Liver (tissue), 9 donors: Measurements from ENCODE around the gene WSCD2. TPM values are rescaled to one million over a fixed set of nuclear protein-coding genes. Genes with fewer than 3 reads are reported as not detected.

Experiments
- DNase-seq: peaks from one replicate; pipeline ENCODE4 v3.0.0-alpha.2; 2017; ENCODE audit warnings: low spot score
- H3K27ac ChIP-seq, 2 donors: one replicate each; pipeline ENCODE4 v1.7.0; 2013; ENCODE audit warnings: inconsistent platforms in 2 of 2, low read length in 2 of 2, control low read depth in 1 of 2, low read depth in 1 of 2, mild to moderate bottlenecking in 1 of 2
- H3K27me3 ChIP-seq, 4 donors: one replicate each; pipeline versions ENCODE4 v1.6.1 to v1.7.0; 2013; ENCODE audit warnings: low read length in 3 of 4, inconsistent platforms in 1 of 4, mild to moderate bottlenecking in 1 of 4, moderate library complexity in 1 of 4; ENCODE audit not compliant: control insufficient read depth in 4 of 4, insufficient read depth in 4 of 4
- H3K36me3 ChIP-seq, 4 donors: one replicate each; pipeline versions ENCODE4 v1.6.1 to v1.7.0; 2013; ENCODE audit warnings: low read length in 3 of 4, mild to moderate bottlenecking in 3 of 4, low read depth in 1 of 4, moderate library complexity in 1 of 4; ENCODE audit not compliant: control insufficient read depth in 4 of 4, insufficient read depth in 3 of 4
- H3K4me1 ChIP-seq, 4 donors: one replicate each; pipeline versions ENCODE4 v1.6.1 to v1.7.0; 2013; ENCODE audit warnings: low read length in 3 of 4, mild to moderate bottlenecking in 3 of 4, moderate library complexity in 1 of 4; ENCODE audit not compliant: control insufficient read depth in 4 of 4, insufficient read depth in 4 of 4
- H3K4me3 ChIP-seq, 3 donors: one replicate each; pipeline versions ENCODE4 v1.6.1 to v1.7.0; 2013; ENCODE audit warnings: low read length in 3 of 3, control low read depth in 1 of 3, low read depth in 1 of 3, mild to moderate bottlenecking in 1 of 3
- H3K9ac ChIP-seq, 2 donors: one replicate each; pipeline ENCODE4 v1.7.0; 2013; ENCODE audit warnings: low read length in 2 of 2, mild to moderate bottlenecking in 2 of 2, moderate library complexity in 2 of 2, control low read depth in 1 of 2, low read depth in 1 of 2
- H3K9me3 ChIP-seq, 4 donors: one replicate each; pipeline versions ENCODE4 v1.6.1 to v1.7.0; 2013; ENCODE audit warnings: low read length in 3 of 4; ENCODE audit not compliant: control insufficient read depth in 4 of 4
- ATF3 ChIP-seq: IDR thresholded peaks from 2 replicates; pipeline ENCODE4 v1.6.1; 2016; ENCODE audit warnings: antibody characterized with exemption
- EGR1 ChIP-seq, 2 donors: IDR thresholded peaks; 2 replicates each; pipeline ENCODE4 v1.6.1; 2016 to 2018; ENCODE audit warnings: antibody characterized with exemption in 2 of 2, low read depth in 2 of 2
- FOXA1 ChIP-seq: IDR thresholded peaks from 2 replicates; pipeline ENCODE4 v1.6.1; 2016; ENCODE audit warnings: antibody characterized with exemption
- FOXA2 ChIP-seq: IDR thresholded peaks from 2 replicates; pipeline ENCODE4 v1.6.1; 2016; ENCODE audit warnings: antibody characterized with exemption
- GABPA ChIP-seq, 2 donors: IDR thresholded peaks in 1 of 2; conservative IDR thresholded peaks in 1 of 2; 2 replicates each; pipeline ENCODE4 v1.6.1; 2016; ENCODE audit warnings: antibody characterized with exemption in 2 of 2, mild to moderate bottlenecking in 1 of 2, moderate library complexity in 1 of 2
- HNF4A ChIP-seq, 2 donors: conservative IDR thresholded peaks; 2 replicates each; pipeline ENCODE4 v1.6.1; 2016; ENCODE audit warnings: antibody characterized with exemption in 2 of 2, mild to moderate bottlenecking in 2 of 2
- HNF4G ChIP-seq: IDR thresholded peaks from 2 replicates; pipeline ENCODE4 v1.6.1; 2016; ENCODE audit warnings: antibody characterized with exemption
- JUND ChIP-seq, 2 donors: IDR thresholded peaks; 2 replicates each; pipeline ENCODE4 v1.6.1; 2016; ENCODE audit warnings: antibody characterized with exemption in 2 of 2
- MAX ChIP-seq: IDR thresholded peaks from 2 replicates; pipeline ENCODE4 v1.6.1; 2016; ENCODE audit warnings: antibody characterized with exemption
- NR2F2 ChIP-seq: IDR thresholded peaks from 2 replicates; pipeline ENCODE4 v1.6.1; 2016; ENCODE audit warnings: antibody characterized with exemption
- RAD21 ChIP-seq, 2 donors: IDR thresholded peaks; 2 replicates each; pipeline ENCODE4 v1.6.1; 2016; ENCODE audit warnings: antibody characterized with exemption in 2 of 2, mild to moderate bottlenecking in 2 of 2
- REST ChIP-seq: IDR thresholded peaks from 2 replicates; pipeline ENCODE4 v1.6.1; 2016; ENCODE audit warnings: antibody characterized with exemption, mild to moderate bottlenecking
- RXRA ChIP-seq, 2 donors: IDR thresholded peaks; 2 replicates each; pipeline ENCODE4 v1.6.1; 2017 to 2018; ENCODE audit warnings: antibody characterized with exemption in 2 of 2, mild to moderate bottlenecking in 1 of 2
- SP1 ChIP-seq: IDR thresholded peaks from 2 replicates; pipeline ENCODE4 v1.6.1; 2018; ENCODE audit warnings: antibody characterized with exemption, mild to moderate bottlenecking
- TAF1 ChIP-seq: conservative IDR thresholded peaks from 2 replicates; pipeline ENCODE4 v1.6.1; 2016; ENCODE audit warnings: antibody characterized with exemption, mild to moderate bottlenecking
- YY1 ChIP-seq: IDR thresholded peaks from 2 replicates; pipeline ENCODE4 v1.6.1; 2016; ENCODE audit warnings: antibody characterized with exemption, mild to moderate bottlenecking
- WGBS: extraction: QIAGEN DNeasy Blood & Tissue Kit; methylation state at CpG from one replicate; pipeline ENCODE4 v1.1.7; 2013; 5-methylcytosine and 5-hydroxymethylcytosine counted together
- polyA plus RNA-seq, 2 donors: library from polyadenylated mRNA; stranded (reverse) in 1 of 2; unstranded in 1 of 2; fragments of 200-250 nt in 1 of 2; fragments of >200 nt in 1 of 2; fragmentation: Nextera tagmentation in 1 of 2; extraction: Ambion mirVana in 1 of 2; gene quantifications; one replicate each; pipeline versions ENCODE4 v1.2.1 to v1.2.3, GENCODE V29; 2013 to 2015
- total RNA-seq, 2 donors: library from RNA; depleted of rRNA; stranded (reverse); fragments of >200 nt; gene quantifications; one replicate each; pipeline ENCODE4 v1.2.3, GENCODE V29; 2014
- TF ChIP-seq, protein P1 (sequence below): IDR thresholded peaks from 2 replicates; pipeline ENCODE4 v1.6.1; 2016; ENCODE audit warnings: antibody characterized with exemption
- TF ChIP-seq, protein P2 (sequence below): fragments of 150-350 bp; IDR thresholded peaks from 2 replicates; pipeline ENCODE4 v1.5.1; 2017; ENCODE audit warnings: improper control_type of control experiment, low read depth, low read length; ENCODE audit not compliant: missing input control
- donor health status: healthy.
- donor health status: healthy.
- donor health status: healthy.
- donor health status: healthy.
- donor health status: healthy.

Gene WSCD2
- total and polyA plus RNA-seq, 4 donors = under 0.01 to 0.09 (median 0.05) TPM; not detected in 1

DNA sequence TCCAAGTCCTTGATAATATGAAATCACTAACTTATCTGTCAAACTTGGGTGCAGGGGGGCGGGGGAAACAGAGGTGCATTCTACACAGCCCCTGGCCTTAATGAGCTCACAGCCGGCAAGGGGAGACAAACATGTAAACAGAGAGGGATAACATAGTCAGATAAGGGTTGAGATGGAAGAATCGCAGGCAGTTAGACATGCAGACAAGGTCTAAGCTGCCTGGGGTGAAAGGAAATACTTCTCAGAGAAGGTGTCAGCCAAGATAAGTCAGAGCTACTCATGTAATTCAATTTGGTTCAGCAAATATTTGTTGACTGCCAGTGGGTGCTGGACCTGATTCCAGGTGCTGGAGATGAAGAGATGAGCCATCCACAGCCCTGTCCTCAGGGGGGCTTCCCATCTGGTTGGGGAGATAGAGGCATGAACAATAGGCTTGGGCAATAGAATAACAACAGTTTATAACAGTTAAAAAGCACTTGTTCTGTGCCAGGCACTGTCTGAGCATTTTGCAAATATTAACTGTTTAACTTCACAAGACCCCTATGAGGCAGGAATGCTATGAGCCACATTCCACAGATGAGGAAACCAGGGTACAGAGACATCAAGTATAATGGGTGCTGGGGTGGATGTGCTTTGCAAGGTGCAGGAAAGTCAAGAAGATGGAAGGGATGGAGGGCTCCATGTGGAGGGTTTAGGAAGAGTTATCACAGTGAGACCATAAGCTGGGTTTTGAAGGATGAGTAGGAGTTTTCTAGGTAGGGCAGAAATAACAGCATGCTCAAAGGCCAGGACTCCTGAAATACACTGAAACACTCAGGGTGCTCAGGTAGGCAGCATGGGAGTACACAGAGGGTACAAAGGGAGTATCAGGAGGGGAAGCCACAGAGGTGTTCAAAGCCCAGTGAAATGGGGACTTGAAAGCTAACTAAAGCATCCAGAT lies 79.0 kb downstream of the WSCD2 start:
- TF ChIP-seq HNF4G = no peak
- TF ChIP-seq MAX = no peak
- TF ChIP-seq YY1 = no peak
- DNase-seq = no peak

DNA sequence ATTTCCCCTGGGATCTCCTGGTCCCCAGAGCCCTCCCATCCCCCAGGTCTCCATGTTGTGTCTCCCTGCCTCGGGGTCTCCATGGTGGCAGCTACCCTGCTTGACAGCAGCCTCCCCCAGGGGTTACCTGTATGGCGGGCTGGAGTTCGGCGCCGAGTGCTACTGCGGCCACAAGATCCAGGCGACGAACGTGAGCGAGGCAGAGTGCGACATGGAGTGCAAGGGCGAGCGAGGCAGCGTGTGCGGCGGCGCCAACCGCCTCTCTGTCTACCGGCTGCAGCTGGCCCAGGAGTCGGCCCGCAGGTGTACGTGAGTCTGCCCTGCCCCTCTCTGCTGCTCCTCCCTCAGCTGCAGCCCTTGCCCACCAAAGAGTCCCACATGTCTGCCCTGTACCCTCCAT lies 80.9 kb downstream of the WSCD2 start:
- no peaks in the 10 kb centered on the region for H3K4me1 ChIP-seq
- H3K9me3 ChIP-seq = peaks cover 0 to 4% (median 0%) of the 10 kb centered on the region in 4 donors
- no peak overlapping the region for H3K9ac ChIP-seq
- DNase-seq = no peak
- no peaks in the 10 kb centered on the region for H3K36me3 ChIP-seq
- H3K27me3 ChIP-seq = peaks cover 0 to 3% (median 0%) of the 10 kb centered on the region in 4 donors
- TF ChIP-seq ATF3 = no peak
- H3K27ac ChIP-seq = no peak overlapping the region
- H3K4me3 ChIP-seq = no peak overlapping the region
- 81% methylated on average over 22 of the region's 22 CpGs for WGBS

More for the DNA sequence above, 79.0 kb downstream of the WSCD2 start:
- 17% methylated on average over 3 of the region's 3 CpGs for WGBS
- Histone ChIP-seq H3K9me3 (peaks cover 6 to 12% (median 9%) of the 10 kb centered on the region in 4 donors), H3K27me3 (peaks cover 0 to under 1% (median 0%) of the 10 kb centered on the region in 4 donors), H3K4me3 (no peak overlapping the region), H3K27ac (no peak overlapping the region), H3K9ac (no peak overlapping the region), H3K4me1 (no peaks in the 10 kb centered on the region), H3K36me3 (no peaks in the 10 kb centered on the region)

- no peak overlapping the region for H3K27ac ChIP-seq
- no peak for TF ChIP-seq HNF4G
- TF ChIP-seq FOXA2 = no peak
- no peak for TF ChIP-seq YY1
- no peak for TF ChIP-seq NR2F2
- no peak for TF ChIP-seq SP1
- no peak for TF ChIP-seq FOXA1
- TF ChIP-seq MAX = no peak
- no peak for TF ChIP-seq JUND (IDR thresholded peaks at IDR 0.05)
- TF ChIP-seq, protein P1, sequence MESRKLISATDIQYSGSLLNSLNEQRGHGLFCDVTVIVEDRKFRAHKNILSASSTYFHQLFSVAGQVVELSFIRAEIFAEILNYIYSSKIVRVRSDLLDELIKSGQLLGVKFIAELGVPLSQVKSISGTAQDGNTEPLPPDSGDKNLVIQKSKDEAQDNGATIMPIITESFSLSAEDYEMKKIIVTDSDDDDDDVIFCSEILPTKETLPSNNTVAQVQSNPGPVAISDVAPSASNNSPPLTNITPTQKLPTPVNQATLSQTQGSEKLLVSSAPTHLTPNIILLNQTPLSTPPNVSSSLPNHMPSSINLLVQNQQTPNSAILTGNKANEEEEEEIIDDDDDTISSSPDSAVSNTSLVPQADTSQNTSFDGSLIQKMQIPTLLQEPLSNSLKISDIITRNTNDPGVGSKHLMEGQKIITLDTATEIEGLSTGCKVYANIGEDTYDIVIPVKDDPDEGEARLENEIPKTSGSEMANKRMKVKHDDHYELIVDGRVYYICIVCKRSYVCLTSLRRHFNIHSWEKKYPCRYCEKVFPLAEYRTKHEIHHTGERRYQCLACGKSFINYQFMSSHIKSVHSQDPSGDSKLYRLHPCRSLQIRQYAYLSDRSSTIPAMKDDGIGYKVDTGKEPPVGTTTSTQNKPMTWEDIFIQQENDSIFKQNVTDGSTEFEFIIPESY = no peak
- no peak for TF ChIP-seq ATF3
- TF ChIP-seq RAD21 (IDR thresholded peaks at IDR 0.05) = no peak
- no peak for TF ChIP-seq REST
- no peak for TF ChIP-seq HNF4A (conservative IDR thresholded peaks at IDR 0.05)
- TF ChIP-seq GABPA (IDR thresholded peaks at IDR 0.05 in 1 of 2, conservative IDR thresholded peaks at IDR 0.05 in 1 of 2) = no peak
- no peak for TF ChIP-seq EGR1 (IDR thresholded peaks at IDR 0.05; ENCODE audit: low read depth in 2 of 2)
- TF ChIP-seq RXRA (IDR thresholded peaks at IDR 0.05) = no peak
- no peak for TF ChIP-seq TAF1
- TF ChIP-seq, protein P2, sequence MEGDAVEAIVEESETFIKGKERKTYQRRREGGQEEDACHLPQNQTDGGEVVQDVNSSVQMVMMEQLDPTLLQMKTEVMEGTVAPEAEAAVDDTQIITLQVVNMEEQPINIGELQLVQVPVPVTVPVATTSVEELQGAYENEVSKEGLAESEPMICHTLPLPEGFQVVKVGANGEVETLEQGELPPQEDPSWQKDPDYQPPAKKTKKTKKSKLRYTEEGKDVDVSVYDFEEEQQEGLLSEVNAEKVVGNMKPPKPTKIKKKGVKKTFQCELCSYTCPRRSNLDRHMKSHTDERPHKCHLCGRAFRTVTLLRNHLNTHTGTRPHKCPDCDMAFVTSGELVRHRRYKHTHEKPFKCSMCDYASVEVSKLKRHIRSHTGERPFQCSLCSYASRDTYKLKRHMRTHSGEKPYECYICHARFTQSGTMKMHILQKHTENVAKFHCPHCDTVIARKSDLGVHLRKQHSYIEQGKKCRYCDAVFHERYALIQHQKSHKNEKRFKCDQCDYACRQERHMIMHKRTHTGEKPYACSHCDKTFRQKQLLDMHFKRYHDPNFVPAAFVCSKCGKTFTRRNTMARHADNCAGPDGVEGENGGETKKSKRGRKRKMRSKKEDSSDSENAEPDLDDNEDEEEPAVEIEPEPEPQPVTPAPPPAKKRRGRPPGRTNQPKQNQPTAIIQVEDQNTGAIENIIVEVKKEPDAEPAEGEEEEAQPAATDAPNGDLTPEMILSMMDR = no peak
- H3K9ac ChIP-seq = no peak overlapping the region
- no peak for DNase-seq
- no peaks in the 10 kb centered on the region for H3K4me1 ChIP-seq
- no peak overlapping the region for H3K4me3 ChIP-seq
- no peaks in the 10 kb centered on the region for H3K36me3 ChIP-seq
- WGBS = 16% methylated on average over 2 of the region's 2 CpGs
- H3K27me3 ChIP-seq = peaks cover 0 to 3% (median 0%) of the 10 kb centered on the region in 4 donors
- H3K9me3 ChIP-seq = peaks cover 0 to 7% (median 0%) of the 10 kb centered on the region in 4 donors
Measured at GRCh38 chr12:108211157-108211556, 82.1 kb downstream of the WSCD2 start.
